PC-3 (cell line): Measurements from ENCODE around the gene ANGPTL2.

Experiments
- CTCF ChIP-seq: fragments of 300-600 bp; sonication (generic); conservative IDR thresholded peaks from 2 replicates; pipeline ENCODE4 v1.5.1; 2017; ENCODE audit warnings: antibody characterized with exemption, low read depth, mild to moderate bottlenecking, low read length
- EZH2 ChIP-seq: fragments of 300-600 bp; sonication (generic); IDR thresholded peaks from one replicate; pipeline ENCODE4 v1.6.1; 2017; ENCODE audit warnings: antibody characterized with exemption, mild to moderate bottlenecking, low read length; ENCODE audit not compliant: unreplicated experiment

- TF ChIP-seq CTCF (no peak), EZH2 (no peak)
Measured at GRCh38 chr9:127118597-127119319, 3.7 kb downstream of the ANGPTL2 start.
